Measurements from ENCODE around the gene PSEN2. TPM values are rescaled to one million over a fixed set of nuclear protein-coding genes. Genes with fewer than 3 reads are reported as not detected.

The PSEN2 gene
- total and polyA plus RNA-seq, 2 experiments from 2014 or later: 12.9 to 14.3 TPM

DNA sequence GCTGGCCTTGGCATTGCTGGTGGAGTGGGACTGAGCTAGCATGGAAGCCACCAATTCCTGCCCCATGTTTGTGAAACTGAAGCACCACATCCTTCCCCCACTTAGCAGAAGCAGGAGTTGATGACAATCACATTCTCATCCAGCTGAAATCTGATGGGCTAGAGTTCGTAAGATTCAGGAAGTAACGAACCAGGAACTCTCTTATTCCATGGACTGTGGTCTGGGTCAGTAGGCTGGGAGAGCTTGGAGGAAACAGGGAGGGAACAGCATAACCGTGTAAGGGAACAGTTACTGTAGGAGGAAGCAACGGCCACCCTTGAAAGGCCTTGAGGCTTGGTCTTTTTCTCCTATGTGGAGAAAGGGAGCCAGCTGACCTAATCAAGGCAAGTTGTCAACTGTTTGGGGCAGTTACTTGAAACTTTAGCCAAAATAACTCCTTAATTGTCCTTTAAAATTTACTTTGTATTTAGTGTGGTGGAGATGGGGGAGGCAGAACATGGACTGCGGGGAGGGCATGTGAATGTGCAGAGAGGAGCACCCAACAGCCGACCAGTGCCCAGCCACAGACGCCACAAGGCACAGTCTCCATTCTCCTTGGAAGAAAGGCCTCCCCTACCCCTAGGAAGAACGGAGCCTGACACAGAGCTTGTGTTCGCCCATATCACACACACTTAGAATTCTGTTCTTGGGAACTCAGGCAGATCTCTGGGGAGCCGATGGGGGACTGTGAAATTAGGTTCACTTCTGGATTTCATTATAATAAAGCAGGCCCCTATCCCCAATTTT is 67.7 kb downstream of the PSEN2 start:
- Histone ChIP-seq H3K27me3 (no peaks in the 10 kb centered on the region), H3K27ac (peak overlapping the region; percentile 93), H2AFZ (peak overlapping the region; percentile 59), H3K4me2 (peak overlapping the region; percentile 84), H3K4me3 (no peak overlapping the region), H3K4me1 (ENCODE audit: insufficient read depth) (peaks cover 13% of the 10 kb centered on the region), H3K9me3 (ENCODE audit: low read depth) (no peaks in the 10 kb centered on the region), H3K9me2 (replicated peaks; ENCODE audit: insufficient read depth) (no peaks in the 10 kb centered on the region), H4K20me1 (ENCODE audit: insufficient read depth, poor library complexity, severe bottlenecking) (no peaks in the 10 kb centered on the region), H3K36me3 (replicated peaks; ENCODE audit: insufficient read depth, low read depth) (no peaks in the 10 kb centered on the region), H3K79me2 (peaks cover 27% of the 10 kb centered on the region)
- WGBS (ENCODE audit: low lambda C conversion rate, missing lambda C conversion rate): 93% methylated on average over 10 of the region's 10 CpGs
- TF ChIP-seq EZH2 (IDR thresholded peaks at IDR 0.05; ENCODE audit: borderline replicate concordance) (no peak), EZH2phosphoT487 (IDR thresholded peaks at IDR 0.05; ENCODE audit: low read depth, severe bottlenecking, unreplicated experiment) (no peak)
- TF ChIP-seq, protein P1, sequence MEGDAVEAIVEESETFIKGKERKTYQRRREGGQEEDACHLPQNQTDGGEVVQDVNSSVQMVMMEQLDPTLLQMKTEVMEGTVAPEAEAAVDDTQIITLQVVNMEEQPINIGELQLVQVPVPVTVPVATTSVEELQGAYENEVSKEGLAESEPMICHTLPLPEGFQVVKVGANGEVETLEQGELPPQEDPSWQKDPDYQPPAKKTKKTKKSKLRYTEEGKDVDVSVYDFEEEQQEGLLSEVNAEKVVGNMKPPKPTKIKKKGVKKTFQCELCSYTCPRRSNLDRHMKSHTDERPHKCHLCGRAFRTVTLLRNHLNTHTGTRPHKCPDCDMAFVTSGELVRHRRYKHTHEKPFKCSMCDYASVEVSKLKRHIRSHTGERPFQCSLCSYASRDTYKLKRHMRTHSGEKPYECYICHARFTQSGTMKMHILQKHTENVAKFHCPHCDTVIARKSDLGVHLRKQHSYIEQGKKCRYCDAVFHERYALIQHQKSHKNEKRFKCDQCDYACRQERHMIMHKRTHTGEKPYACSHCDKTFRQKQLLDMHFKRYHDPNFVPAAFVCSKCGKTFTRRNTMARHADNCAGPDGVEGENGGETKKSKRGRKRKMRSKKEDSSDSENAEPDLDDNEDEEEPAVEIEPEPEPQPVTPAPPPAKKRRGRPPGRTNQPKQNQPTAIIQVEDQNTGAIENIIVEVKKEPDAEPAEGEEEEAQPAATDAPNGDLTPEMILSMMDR (IDR thresholded peaks at IDR 0.05; ENCODE audit: poor library complexity): no peak
- no peak for DNase-seq (ENCODE audit: low spot score)

DNA sequence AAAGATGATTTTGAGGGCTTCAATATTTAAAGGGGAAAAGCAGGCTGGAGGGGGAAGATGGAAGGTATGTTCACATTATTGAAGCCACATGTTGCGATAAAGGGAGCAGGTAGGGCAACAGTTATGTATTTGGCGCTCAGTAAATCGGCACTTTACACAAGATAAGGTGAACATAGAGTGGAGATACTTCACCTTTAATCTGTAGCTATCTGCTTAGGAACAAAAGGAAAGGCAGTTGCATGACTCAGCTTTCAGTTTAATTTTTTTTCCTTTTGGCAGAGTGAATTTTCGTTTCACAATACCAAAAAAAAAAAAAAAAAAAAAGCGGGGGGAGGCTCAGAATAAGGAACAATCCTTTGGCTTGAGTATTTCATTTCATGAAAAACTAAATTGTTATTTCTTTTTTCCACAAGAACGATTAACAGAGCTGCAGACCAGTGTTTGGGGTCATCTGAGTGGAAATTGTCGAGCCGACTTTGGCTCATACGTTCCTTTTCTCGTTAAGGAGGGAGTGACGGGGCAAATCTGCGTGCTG is 68.6 kb downstream of the PSEN2 start:
- Histone ChIP-seq H3K9me3 (ENCODE audit: low read depth) (no peaks in the 10 kb centered on the region), H3K9me2 (replicated peaks; ENCODE audit: insufficient read depth) (no peaks in the 10 kb centered on the region), H3K79me2 (peaks cover 35% of the 10 kb centered on the region), H3K4me2 (peak overlapping the region; percentile 84), H3K4me3 (peak overlapping the region; percentile 38), H3K4me1 (ENCODE audit: insufficient read depth) (peaks cover 14% of the 10 kb centered on the region), H3K36me3 (replicated peaks; ENCODE audit: insufficient read depth, low read depth) (no peaks in the 10 kb centered on the region), H3K27me3 (no peaks in the 10 kb centered on the region), H3K27ac (peak overlapping the region; percentile 93), H4K20me1 (ENCODE audit: insufficient read depth, poor library complexity, severe bottlenecking) (no peaks in the 10 kb centered on the region), H2AFZ (peak overlapping the region; percentile 59)
- peak; percentile 32 for DNase-seq (ENCODE audit: low spot score)
- no peak for TF ChIP-seq EZH2phosphoT487 (IDR thresholded peaks at IDR 0.05; ENCODE audit: low read depth, severe bottlenecking, unreplicated experiment)
- TF ChIP-seq, protein P1 (IDR thresholded peaks at IDR 0.05; ENCODE audit: poor library complexity): no peak
- TF ChIP-seq EZH2 (IDR thresholded peaks at IDR 0.05; ENCODE audit: borderline replicate concordance): no peak
- WGBS (ENCODE audit: low lambda C conversion rate, missing lambda C conversion rate): 9% methylated on average over 12 of the region's 12 CpGs

DNA sequence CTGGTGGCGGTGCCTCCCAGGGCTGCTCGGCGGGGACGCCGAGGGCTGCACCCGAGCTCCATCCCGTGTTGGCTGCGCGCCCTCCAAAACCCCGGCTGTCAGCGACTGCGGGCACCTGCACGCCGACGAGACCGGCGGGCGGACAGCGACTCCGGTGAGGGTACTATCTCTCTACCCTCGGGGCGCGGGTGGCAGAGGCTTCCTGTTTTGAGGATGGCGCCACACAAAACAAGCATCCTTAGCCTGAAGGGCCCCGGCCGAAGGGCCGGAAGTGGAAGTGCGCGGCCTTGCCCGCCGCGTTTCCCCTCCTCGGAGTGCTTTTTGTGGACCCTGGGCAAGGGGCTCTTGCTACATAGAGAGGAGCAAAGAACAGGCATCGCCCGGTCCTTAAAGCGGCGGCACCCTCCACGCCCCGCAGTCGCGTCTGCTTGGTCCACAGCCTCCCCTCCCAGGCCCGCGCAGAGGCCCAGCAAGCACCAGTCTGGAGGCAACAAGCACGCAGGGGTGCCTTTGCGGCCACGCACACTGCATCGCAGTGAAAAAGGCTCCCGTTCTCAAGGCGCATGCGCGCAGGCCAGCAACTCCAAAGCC is 69.1 kb downstream of the PSEN2 start:
- Histone ChIP-seq H3K27me3 (no peaks in the 10 kb centered on the region), H3K9me2 (replicated peaks; ENCODE audit: insufficient read depth) (no peaks in the 10 kb centered on the region), H3K9me3 (ENCODE audit: low read depth) (no peaks in the 10 kb centered on the region), H3K79me2 (peaks cover 35% of the 10 kb centered on the region), H3K4me3 (peak overlapping the region; percentile 38), H3K36me3 (replicated peaks; ENCODE audit: insufficient read depth, low read depth) (no peaks in the 10 kb centered on the region), H3K4me1 (ENCODE audit: insufficient read depth) (peaks cover 18% of the 10 kb centered on the region), H2AFZ (peak overlapping the region; percentile 59), H3K27ac (peak overlapping the region; percentile 93), H4K20me1 (ENCODE audit: insufficient read depth, poor library complexity, severe bottlenecking) (no peaks in the 10 kb centered on the region), H3K4me2 (peak overlapping the region; percentile 84)
- DNase-seq (ENCODE audit: low spot score): peak; percentile 71
- TF ChIP-seq EZH2phosphoT487 (IDR thresholded peaks at IDR 0.05; ENCODE audit: low read depth, severe bottlenecking, unreplicated experiment): no peak
- no peak for TF ChIP-seq EZH2 (IDR thresholded peaks at IDR 0.05; ENCODE audit: borderline replicate concordance)
- TF ChIP-seq, protein P1 (IDR thresholded peaks at IDR 0.05; ENCODE audit: poor library complexity): no peak
- WGBS (ENCODE audit: low lambda C conversion rate, missing lambda C conversion rate): 1% methylated on average over 51 of the region's 51 CpGs

Data from hepatocyte (in vitro differentiated cells).